GM19397 (cell line): ENCODE measurements around the gene FCAR.
"Not testable (repeated sequence)": the region's sequence is repeated elsewhere in the genome, so short reads cannot be mapped to it uniquely, and the experiment has no call there.

Source experiments
- ATAC-seq: cut with Tn5 transposase; IDR thresholded peaks from one replicate; pipeline ENCODE4 v1.9.1; 2021; ENCODE audit warnings: mild to moderate bottlenecking, moderate library complexity; ENCODE audit not compliant: unreplicated experiment

Gene FCAR

GRCh38 chr19:54873990-54874389, at the start of gene FCAR:
Gene FCAR (plus strand): TSS chr19:54874235. CDS start chr19:54874290, 55 bp downstream.
- ATAC-seq = no peak

GRCh38 chr19:54824416-54824815, 49.6 kb upstream of the FCAR start:
- not testable (repeated sequence) for ATAC-seq

- not testable (repeated sequence) for ATAC-seq
Observed at GRCh38 chr19:54825326-54825725, 48.7 kb upstream of the FCAR start.

- not testable (repeated sequence) for ATAC-seq
Observed at GRCh38 chr19:54828064-54828463, 46.0 kb upstream of the FCAR start.

GRCh38 chr19:54832496-54832895, 41.5 kb upstream of the FCAR start, which contains the start of gene KIR2DS4:
Gene KIR2DS4 (plus strand): TSS chr19:54832676.
- not testable (repeated sequence) for ATAC-seq

GRCh38 chr19:54835126-54835525, 38.9 kb upstream of the FCAR start:
- ATAC-seq = not testable (repeated sequence)

GRCh38 chr19:54837522-54837921, 36.5 kb upstream of the FCAR start:
- not testable (repeated sequence) for ATAC-seq

- not testable (repeated sequence) for ATAC-seq
Observed at GRCh38 chr19:54843171-54843570, 30.9 kb upstream of the FCAR start.

GRCh38 chr19:54850061-54850640, 23.9 kb upstream of the FCAR start, which contains the start of gene KIR3DL2:
Gene KIR3DL2 (plus strand): TSS chr19:54850443. CDS start chr19:54850476, 33 bp downstream.
- not testable (repeated sequence) for ATAC-seq

GRCh38 chr19:54850930-54851329, 23.1 kb upstream of the FCAR start:
- no peak for ATAC-seq

GRCh38 chr19:54851353-54851752, 22.7 kb upstream of the FCAR start:
- no peak for ATAC-seq

GRCh38 chr19:54855241-54855640, 18.8 kb upstream of the FCAR start:
- ATAC-seq = not testable (repeated sequence)

GRCh38 chr19:54858476-54858875, 15.6 kb upstream of the FCAR start:
- ATAC-seq = not testable (repeated sequence)

GRCh38 chr19:54859421-54859820, 14.6 kb upstream of the FCAR start:
- ATAC-seq = not testable (repeated sequence)

- not testable (repeated sequence) for ATAC-seq
Observed at GRCh38 chr19:54863459-54863858, 10.6 kb upstream of the FCAR start.

- ATAC-seq = no peak
Observed at GRCh38 chr19:54871696-54872095, 2.3 kb upstream of the FCAR start.

GRCh38 chr19:54875506-54875905, 1.5 kb downstream of the FCAR start:
- ATAC-seq = no peak

GRCh38 chr19:54877471-54877870, 3.4 kb downstream of the FCAR start:
- ATAC-seq = no peak

- ATAC-seq = no peak
Observed at GRCh38 chr19:54881884-54882283, 7.8 kb downstream of the FCAR start.

GRCh38 chr19:54882758-54883157, 8.7 kb downstream of the FCAR start:
- no peak for ATAC-seq

- ATAC-seq = no peak
Observed at GRCh38 chr19:54883228-54883627, 9.2 kb downstream of the FCAR start.

GRCh38 chr19:54888239-54888638, 14.2 kb downstream of the FCAR start:
- no peak for ATAC-seq

GRCh38 chr19:54889566-54889965, 15.5 kb downstream of the FCAR start:
- no peak for ATAC-seq
